Nephron progenitor cell (in vitro differentiated cells): Measurements from ENCODE around the gene CYS1.
"Not testable (repeated sequence)": the region's sequence is repeated elsewhere in the genome, so short reads cannot be mapped to it uniquely, and the experiment has no call there.

ENCODE experiments used
- DNase-seq: peaks from one replicate; pipeline ENCODE4 v3.0.0; 2021
- H3K27ac Mint-ChIP-seq: 2 replicates; pipeline ENCODE4 v1.8.0; 2021; ENCODE audit warnings: mild to moderate bottlenecking, moderate library complexity, mixed read lengths
- H3K27me3 Mint-ChIP-seq: 2 replicates; pipeline ENCODE4 v1.8.0; 2021; ENCODE audit warnings: mild to moderate bottlenecking, low read depth, mixed read lengths; ENCODE audit not compliant: poor library complexity
- H3K36me3 Mint-ChIP-seq: 2 replicates; pipeline ENCODE4 v1.8.0; 2021; ENCODE audit warnings: low read depth, mixed read lengths
- H3K4me1 Mint-ChIP-seq: 2 replicates; pipeline ENCODE4 v1.8.0; 2021; ENCODE audit warnings: mixed read lengths
- H3K4me3 Mint-ChIP-seq: 2 replicates; pipeline ENCODE4 v1.8.0; 2021; ENCODE audit warnings: mild to moderate bottlenecking, moderate library complexity, mixed read lengths
- H3K9me3 Mint-ChIP-seq: 2 replicates; pipeline ENCODE4 v1.8.0; 2021; ENCODE audit warnings: mild to moderate bottlenecking, moderate library complexity, mixed read lengths
- TF ChIP-seq, protein P1 (sequence below): fragments of 200-600 bp; sonication (generic); IDR thresholded peaks from 2 replicates; pipeline ENCODE4 v1.5.0; 2021; ENCODE audit warnings: antibody characterized with exemption

Gene CYS1

DNA sequence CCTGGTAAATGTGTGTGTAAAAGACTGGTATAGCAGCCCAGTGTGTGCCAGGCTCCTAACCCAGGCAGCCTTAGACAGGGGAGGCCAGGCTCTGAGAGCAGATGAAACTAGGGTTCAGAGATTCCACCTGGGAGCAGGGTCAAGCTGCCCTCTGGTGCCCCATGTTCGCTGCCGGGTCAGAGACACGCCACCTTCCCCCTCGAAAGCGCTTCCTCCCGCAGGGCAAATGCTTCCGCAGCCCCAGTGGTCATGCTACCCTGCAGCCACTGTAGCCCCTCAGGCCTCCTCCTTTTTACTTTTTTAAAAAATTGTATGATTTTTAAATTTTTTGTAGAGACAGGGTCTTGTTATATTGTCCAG, 47.5 kb downstream of the CYS1 start:
- Mint-ChIP-seq H3K4me1 (peaks cover 29% of the 10 kb centered on the region), H3K27me3 (peaks cover 9% of the 10 kb centered on the region), H3K4me3 (no peak overlapping the region), H3K9me3 (no peaks in the 10 kb centered on the region), H3K27ac (no peak overlapping the region), H3K36me3 (no peaks in the 10 kb centered on the region)
- TF ChIP-seq, protein P1, sequence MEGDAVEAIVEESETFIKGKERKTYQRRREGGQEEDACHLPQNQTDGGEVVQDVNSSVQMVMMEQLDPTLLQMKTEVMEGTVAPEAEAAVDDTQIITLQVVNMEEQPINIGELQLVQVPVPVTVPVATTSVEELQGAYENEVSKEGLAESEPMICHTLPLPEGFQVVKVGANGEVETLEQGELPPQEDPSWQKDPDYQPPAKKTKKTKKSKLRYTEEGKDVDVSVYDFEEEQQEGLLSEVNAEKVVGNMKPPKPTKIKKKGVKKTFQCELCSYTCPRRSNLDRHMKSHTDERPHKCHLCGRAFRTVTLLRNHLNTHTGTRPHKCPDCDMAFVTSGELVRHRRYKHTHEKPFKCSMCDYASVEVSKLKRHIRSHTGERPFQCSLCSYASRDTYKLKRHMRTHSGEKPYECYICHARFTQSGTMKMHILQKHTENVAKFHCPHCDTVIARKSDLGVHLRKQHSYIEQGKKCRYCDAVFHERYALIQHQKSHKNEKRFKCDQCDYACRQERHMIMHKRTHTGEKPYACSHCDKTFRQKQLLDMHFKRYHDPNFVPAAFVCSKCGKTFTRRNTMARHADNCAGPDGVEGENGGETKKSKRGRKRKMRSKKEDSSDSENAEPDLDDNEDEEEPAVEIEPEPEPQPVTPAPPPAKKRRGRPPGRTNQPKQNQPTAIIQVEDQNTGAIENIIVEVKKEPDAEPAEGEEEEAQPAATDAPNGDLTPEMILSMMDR = no peak
- DNase-seq = no peak

DNA sequence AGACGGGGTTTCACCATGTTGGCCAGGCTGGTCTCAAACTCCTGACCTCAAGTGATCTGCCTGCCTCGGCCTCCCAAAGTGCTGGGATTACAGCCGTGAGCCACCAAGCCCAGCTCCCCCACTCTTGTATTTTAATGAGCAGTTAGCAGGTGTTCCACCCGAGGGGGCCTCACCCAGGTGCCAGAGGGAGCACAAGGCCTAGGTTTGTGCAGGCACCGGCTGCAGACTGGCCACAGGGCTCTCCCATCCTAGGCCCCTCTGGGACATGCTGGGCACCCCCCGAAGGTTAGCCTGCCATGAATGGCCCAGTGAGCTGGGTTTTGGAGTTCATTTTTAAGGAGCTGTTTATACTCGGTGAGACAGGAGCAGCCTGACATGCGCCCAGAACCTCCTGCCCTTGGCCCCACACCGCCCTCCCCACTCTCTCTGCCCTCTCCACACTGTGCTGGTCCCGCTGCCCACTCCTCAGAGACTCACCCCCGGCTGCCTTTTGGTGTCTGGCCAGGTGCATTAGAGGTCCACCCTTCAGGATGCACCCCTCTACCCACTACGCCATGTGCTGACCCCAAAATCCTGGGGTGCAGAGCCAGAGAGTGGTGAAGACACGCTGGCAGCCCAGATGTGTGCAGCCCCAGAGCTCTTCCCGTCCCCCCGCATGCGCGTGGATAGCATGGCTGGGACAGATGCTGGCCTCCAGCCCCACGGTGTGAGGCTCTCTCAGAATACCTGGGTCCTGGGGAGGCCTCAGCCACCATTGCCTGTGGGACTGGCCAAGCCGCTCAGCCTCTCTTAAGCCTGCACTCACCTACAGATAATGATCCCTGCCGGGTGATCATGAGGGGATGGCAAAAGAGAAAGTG, 48.1 kb downstream of the CYS1 start:
- TF ChIP-seq, protein P1 = no peak
- H3K4me1 Mint-ChIP-seq = peaks cover 29% of the 10 kb centered on the region
- no peak overlapping the region for H3K4me3 Mint-ChIP-seq
- no peaks in the 10 kb centered on the region for H3K36me3 Mint-ChIP-seq
- no peak for DNase-seq
- peaks cover 9% of the 10 kb centered on the region for H3K27me3 Mint-ChIP-seq
- H3K9me3 Mint-ChIP-seq = no peaks in the 10 kb centered on the region
- H3K27ac Mint-ChIP-seq = no peak overlapping the region

DNA sequence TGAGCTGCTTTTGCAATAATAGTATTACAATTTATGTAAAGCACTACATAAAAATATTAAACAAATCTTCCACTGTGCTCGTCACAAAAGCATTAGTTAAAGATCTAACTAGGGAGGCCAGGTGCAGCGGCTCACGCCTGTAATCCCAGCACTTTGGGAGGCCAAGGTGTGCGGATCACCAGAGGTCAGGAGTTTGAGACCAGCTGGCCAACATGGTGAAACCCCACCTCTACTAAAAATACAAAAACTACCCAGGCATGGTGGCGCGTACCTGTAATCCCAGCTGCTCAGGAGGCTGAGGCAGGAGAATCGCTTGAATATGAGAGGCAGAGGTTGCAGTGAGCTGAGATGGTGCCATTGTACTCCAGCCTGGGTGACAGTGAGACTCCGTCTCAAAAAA, 49.4 kb downstream of the CYS1 start:
- not testable (repeated sequence) for DNase-seq, H3K27me3 Mint-ChIP-seq, H3K9me3 Mint-ChIP-seq, H3K4me3 Mint-ChIP-seq, H3K36me3 Mint-ChIP-seq
- H3K4me1 Mint-ChIP-seq = peaks cover 29% of the 10 kb centered on the region
- H3K27ac Mint-ChIP-seq = peak overlapping the region; percentile 81

DNA sequence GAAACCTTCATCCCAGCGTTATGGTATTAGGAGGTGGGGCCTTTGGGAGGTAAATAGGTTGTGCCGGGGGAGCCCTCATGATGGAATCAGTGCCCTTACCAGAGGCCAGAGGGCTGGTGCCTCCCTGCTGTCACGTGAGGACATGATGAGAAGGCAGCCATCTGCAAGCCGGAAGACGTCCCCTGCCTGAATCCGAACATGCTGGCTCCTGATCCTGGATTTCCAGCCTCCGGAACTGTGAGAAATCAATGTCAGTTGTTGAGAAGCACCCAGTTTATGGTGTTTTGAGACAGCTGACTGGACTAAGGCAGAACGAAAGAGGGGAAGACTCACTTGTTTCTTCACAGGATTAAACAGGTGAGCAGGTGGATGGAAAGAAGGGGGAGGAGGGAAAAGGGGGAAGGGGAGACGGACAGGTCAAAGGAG, 49.9 kb downstream of the CYS1 start:
- Mint-ChIP-seq H3K27ac (no peak overlapping the region), H3K27me3 (peaks cover 4% of the 10 kb centered on the region), H3K4me1 (peaks cover 29% of the 10 kb centered on the region), H3K4me3 (no peak overlapping the region), H3K9me3 (peaks cover 4% of the 10 kb centered on the region), H3K36me3 (no peaks in the 10 kb centered on the region)
- no peak for DNase-seq
- TF ChIP-seq, protein P1 = no peak

DNA sequence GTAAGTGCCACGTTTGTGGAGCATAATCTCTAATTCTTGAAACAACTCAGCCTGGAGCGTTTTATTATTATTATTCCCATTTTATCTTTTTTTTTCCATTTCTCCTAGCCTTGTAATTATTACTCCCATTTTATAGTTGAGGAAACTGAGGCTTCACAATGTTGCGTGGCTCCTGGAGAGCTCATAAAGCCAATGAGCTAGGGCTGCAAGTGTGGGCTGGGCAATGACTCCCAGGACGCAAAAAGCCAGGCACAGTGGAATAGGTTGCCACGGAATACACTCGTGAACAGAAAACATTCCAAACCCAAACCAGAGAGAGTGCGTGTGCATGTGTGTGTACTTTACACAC, 50.4 kb downstream of the CYS1 start:
- TF ChIP-seq, protein P1 = no peak
- DNase-seq = no peak
- H3K4me1 Mint-ChIP-seq = peaks cover 29% of the 10 kb centered on the region
- H3K27me3 Mint-ChIP-seq = no peaks in the 10 kb centered on the region
- no peaks in the 10 kb centered on the region for H3K36me3 Mint-ChIP-seq
- H3K4me3 Mint-ChIP-seq = no peak overlapping the region
- H3K27ac Mint-ChIP-seq = no peak overlapping the region
- H3K9me3 Mint-ChIP-seq = peaks cover 6% of the 10 kb centered on the region

DNA sequence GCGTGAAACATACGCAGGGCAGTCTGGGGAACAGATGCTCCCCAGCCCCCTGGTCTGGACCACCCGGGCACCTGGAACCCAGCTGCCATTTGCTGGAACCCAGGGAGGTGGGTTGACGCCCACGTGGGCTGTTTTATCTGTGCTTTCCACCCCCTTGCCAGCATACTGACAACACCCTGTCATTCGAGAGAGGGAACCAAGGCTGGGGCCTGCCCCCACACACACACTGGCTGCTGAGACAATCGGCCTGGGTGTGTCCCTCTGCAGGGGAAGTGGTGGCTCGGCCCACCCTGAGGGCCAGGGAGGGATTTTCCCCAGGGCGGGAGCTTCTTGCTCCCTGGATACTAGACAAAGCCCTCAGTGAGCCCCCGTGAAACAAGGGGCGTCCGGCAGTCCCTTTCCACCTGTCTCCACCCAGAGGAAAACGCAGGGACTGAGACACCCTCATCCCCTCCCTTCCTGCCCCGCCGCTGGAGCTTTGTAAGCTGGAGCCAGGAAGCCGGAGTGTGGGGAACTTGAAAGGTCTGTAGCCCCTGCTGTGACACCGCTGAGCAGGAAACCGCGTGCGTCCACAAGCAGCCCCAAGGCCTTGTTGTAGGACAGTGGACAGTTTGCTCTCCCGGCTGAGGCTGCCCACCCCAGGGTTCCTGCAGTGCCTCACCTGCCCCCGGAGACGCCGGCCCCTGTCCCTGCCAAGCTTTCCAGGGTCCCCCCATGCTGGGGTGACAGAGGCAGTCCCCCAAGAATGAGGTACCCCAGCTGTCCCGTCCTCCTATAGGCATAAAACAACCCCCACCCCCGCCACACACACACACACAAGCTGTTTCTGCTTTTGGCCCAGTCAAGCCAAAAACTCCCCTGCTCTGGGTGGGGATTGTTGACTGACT, 51.0 kb downstream of the CYS1 start:
- Mint-ChIP-seq H3K4me3 (no peak overlapping the region), H3K9me3 (peaks cover 6% of the 10 kb centered on the region), H3K27ac (no peak overlapping the region), H3K36me3 (no peaks in the 10 kb centered on the region), H3K27me3 (no peaks in the 10 kb centered on the region), H3K4me1 (peaks cover 29% of the 10 kb centered on the region)
- TF ChIP-seq, protein P1 = no peak
- peak; percentile 38 for DNase-seq
